Suprapubic skin (tissue), 3 donors: ENCODE results near the gene ETS1.

ENCODE experiments used
- POLR2A ChIP-seq, 2 donors: fragments of 450-650 bp; IDR thresholded peaks; one replicate each; pipeline ENCODE4 v1.6.1; 2017; ENCODE audit warnings: antibody characterized with exemption in 2 of 2, mild to moderate bottlenecking in 2 of 2, moderate library complexity in 2 of 2
- TF ChIP-seq, protein P1 (sequence below), 2 donors: fragments of 200-600 bp in 1 of 2; fragments of 450-650 bp in 1 of 2; sonication (generic) in 1 of 2; IDR thresholded peaks; one replicate each; pipeline ENCODE4 v1.5.1; 2016 to 2019; ENCODE audit warnings: antibody characterized with exemption in 2 of 2, mild to moderate bottlenecking in 1 of 2, moderate library complexity in 1 of 2

DNA sequence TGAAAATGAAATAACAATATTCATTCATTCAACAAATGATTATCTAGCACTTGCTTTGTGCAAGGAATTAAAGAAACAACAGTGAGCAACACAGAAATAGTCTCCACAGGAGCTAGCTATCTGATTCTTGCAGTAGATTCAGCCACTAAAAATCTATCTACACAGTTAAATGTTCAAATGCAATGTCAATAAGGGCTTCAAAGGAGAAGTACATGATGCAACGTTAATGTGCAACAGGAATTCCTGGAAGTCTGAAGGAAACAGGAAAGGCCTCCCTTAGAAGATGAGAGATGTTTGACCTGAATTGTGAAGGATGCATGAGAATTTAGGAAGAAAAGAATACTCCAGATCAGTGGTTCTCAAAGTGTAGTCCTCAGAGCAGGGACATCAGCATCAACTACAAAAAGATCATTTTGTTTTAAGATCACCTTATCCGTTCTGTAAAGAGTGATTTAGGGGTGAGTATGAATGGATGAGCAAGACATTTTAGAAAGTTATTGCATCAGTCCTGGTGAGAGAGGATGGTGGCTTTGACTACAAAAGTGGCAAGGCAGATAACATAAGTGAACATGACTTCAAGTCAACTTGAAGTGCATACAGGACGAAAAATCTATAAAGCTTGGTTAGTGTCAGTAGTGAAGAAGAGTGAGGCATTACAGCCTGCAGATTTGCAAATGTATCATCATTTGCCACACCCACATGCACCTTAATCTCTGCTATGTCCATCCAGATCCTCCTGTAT, 96.0 kb downstream of the ETS1 start:
- TF ChIP-seq, protein P1, sequence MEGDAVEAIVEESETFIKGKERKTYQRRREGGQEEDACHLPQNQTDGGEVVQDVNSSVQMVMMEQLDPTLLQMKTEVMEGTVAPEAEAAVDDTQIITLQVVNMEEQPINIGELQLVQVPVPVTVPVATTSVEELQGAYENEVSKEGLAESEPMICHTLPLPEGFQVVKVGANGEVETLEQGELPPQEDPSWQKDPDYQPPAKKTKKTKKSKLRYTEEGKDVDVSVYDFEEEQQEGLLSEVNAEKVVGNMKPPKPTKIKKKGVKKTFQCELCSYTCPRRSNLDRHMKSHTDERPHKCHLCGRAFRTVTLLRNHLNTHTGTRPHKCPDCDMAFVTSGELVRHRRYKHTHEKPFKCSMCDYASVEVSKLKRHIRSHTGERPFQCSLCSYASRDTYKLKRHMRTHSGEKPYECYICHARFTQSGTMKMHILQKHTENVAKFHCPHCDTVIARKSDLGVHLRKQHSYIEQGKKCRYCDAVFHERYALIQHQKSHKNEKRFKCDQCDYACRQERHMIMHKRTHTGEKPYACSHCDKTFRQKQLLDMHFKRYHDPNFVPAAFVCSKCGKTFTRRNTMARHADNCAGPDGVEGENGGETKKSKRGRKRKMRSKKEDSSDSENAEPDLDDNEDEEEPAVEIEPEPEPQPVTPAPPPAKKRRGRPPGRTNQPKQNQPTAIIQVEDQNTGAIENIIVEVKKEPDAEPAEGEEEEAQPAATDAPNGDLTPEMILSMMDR (IDR thresholded peaks at IDR 0.05): no peak
- no peak for TF ChIP-seq POLR2A (IDR thresholded peaks at IDR 0.05)
